ENCODE measurements around the gene F2RL3.

DNA sequence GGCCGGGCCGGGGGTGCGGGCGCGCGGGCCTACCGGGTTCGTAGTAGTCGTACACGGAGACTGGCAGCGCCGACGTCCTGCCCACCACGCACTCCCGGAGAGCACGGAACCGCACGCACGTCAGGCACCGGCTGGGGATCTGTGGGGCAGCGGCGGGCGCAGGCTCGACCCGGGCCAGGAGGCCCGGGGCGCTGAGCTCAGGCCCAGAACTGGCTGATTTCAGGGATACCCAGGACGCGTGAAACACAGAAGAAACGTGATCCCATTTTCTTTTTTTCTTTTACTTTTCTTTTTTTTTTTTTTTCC is 9.0 kb downstream of the F2RL3 start:
- TF ChIP-seq CTCF (IDR thresholded peaks at IDR 0.05) (no peak), POLR2A (IDR thresholded peaks at IDR 0.05) (no peak)
